HEK293 (cell line): ENCODE measurements around the gene UHRF2.

Source experiments
- CTCF ChIA-PET: fragments of 350-600 bp; formaldehyde crosslinking; extraction: SDS; loops from one replicate; lab custom pipeline; 2021; ENCODE audit warnings: antibody characterized with exemption; lab: Yijun Ruan, JAX
- POLR2A ChIA-PET: fragments of 300-600 bp; formaldehyde crosslinking; extraction: SDS; loops from one replicate; lab custom pipeline; 2020; ENCODE audit warnings: antibody characterized with exemption, inconsistent platforms; lab: Yijun Ruan, JAX
- H3K27ac ChIP-seq: fragments of 200-500 bp; sonication (Bioruptor generic); 2 replicates; pipeline ENCODE4 v1.5.1; 2014; ENCODE audit warnings: low read depth, low read length, control low read depth, inconsistent platforms; ENCODE audit errors: extremely low read depth
- H3K36me3 ChIP-seq, 2 experiments: fragments of 200-500 bp in 1 of 2; sonication (Bioruptor generic) in 1 of 2; 1 replicate in 1 of 2; 2 replicates in 1 of 2; pipeline ENCODE4 v1.5.1; 2014 to 2017; ENCODE audit warnings: inconsistent platforms in 2 of 2, low read length in 2 of 2; ENCODE audit not compliant: control insufficient read depth in 2 of 2, insufficient read depth in 1 of 2
- H3K4me1 ChIP-seq: fragments of 200-500 bp; sonication (Bioruptor generic); 2 replicates; pipeline ENCODE4 v1.5.1; 2014; ENCODE audit warnings: mild to moderate bottlenecking, low read length, inconsistent platforms; ENCODE audit not compliant: control insufficient read depth, insufficient read depth
- H3K4me3 ChIP-seq: 2 replicates; pipeline ENCODE4 v1.5.1; 2011; ENCODE audit warnings: low read depth, mild to moderate bottlenecking, control low read depth, low read length, moderate library complexity
- H3K9me3 ChIP-seq: fragments of 200-500 bp; sonication (Bioruptor generic); 2 replicates; pipeline ENCODE4 v1.5.1; 2014; ENCODE audit warnings: low read depth, low read length, inconsistent platforms; ENCODE audit not compliant: control insufficient read depth, insufficient read depth
- GLIS1 ChIP-seq: fragments of 450-650 bp; formaldehyde crosslinking; IDR thresholded peaks from 2 replicates; pipeline ENCODE4 v1.5.1; 2016; ENCODE audit warnings: missing biosample characterization, missing genetic modification characterization
- KLF1 ChIP-seq: fragments of 450-650 bp; formaldehyde crosslinking; IDR thresholded peaks from 2 replicates; pipeline ENCODE4 v1.5.1; 2016; ENCODE audit warnings: missing biosample characterization, missing genetic modification characterization
- SALL2 ChIP-seq: fragments of 450-650 bp; formaldehyde crosslinking; IDR thresholded peaks from 2 replicates; pipeline ENCODE4 v1.5.0; 2017; ENCODE audit warnings: missing biosample characterization, mild to moderate bottlenecking, missing genetic modification characterization, borderline replicate concordance
- ZBTB48 ChIP-seq: fragments of 450-650 bp; formaldehyde crosslinking; IDR thresholded peaks from 2 replicates; pipeline ENCODE4 v1.5.1; 2016; ENCODE audit warnings: missing biosample characterization, missing genetic modification characterization
- ZBTB8A ChIP-seq: fragments of 450-650 bp; formaldehyde crosslinking; IDR thresholded peaks from 2 replicates; pipeline ENCODE4 v1.5.1; 2016; ENCODE audit warnings: missing biosample characterization, missing genetic modification characterization
- ZFP37 ChIP-seq: fragments of 450-650 bp; formaldehyde crosslinking; IDR thresholded peaks from 2 replicates; pipeline ENCODE4 v1.5.1; 2016; ENCODE audit warnings: missing biosample characterization, missing genetic modification characterization
- ZNF292 ChIP-seq: fragments of 450-650 bp; formaldehyde crosslinking; IDR thresholded peaks from 2 replicates; pipeline ENCODE4 v1.5.1; 2016; ENCODE audit warnings: low read depth, missing biosample characterization, missing genetic modification characterization, borderline replicate concordance
- ZNF354C ChIP-seq: fragments of 450-650 bp; formaldehyde crosslinking; IDR thresholded peaks from 2 replicates; pipeline ENCODE4 v1.5.1; 2016; ENCODE audit warnings: missing biosample characterization, missing genetic modification characterization, low read depth, borderline replicate concordance
- ZNF610 ChIP-seq: fragments of 450-650 bp; formaldehyde crosslinking; IDR thresholded peaks from 2 replicates; pipeline ENCODE4 v1.5.1; 2016; ENCODE audit warnings: missing biosample characterization, missing genetic modification characterization, borderline replicate concordance
- ZNF654 ChIP-seq: fragments of 450-650 bp; formaldehyde crosslinking; IDR thresholded peaks from 2 replicates; pipeline ENCODE4 v1.5.1; 2016; ENCODE audit warnings: low read depth, missing biosample characterization, missing genetic modification characterization
- ZNF837 ChIP-seq: fragments of 450-650 bp; formaldehyde crosslinking; IDR thresholded peaks from 2 replicates; pipeline ENCODE4 v1.5.1; 2016; ENCODE audit warnings: missing biosample characterization, missing genetic modification characterization
- ZSCAN16 ChIP-seq: fragments of 450-650 bp; formaldehyde crosslinking; IDR thresholded peaks from 2 replicates; pipeline ENCODE4 v1.5.1; 2016; ENCODE audit warnings: missing biosample characterization, missing genetic modification characterization
- TF ChIP-seq, protein P1 (sequence below): fragments of 450-650 bp; formaldehyde crosslinking; IDR thresholded peaks from 2 replicates; pipeline ENCODE4 v1.5.1; 2016; ENCODE audit warnings: missing biosample characterization, missing genetic modification characterization
- TF ChIP-seq, protein P2 (sequence below): fragments of 450-650 bp; formaldehyde crosslinking; IDR thresholded peaks from 2 replicates; pipeline ENCODE4 v1.5.1; 2016; ENCODE audit warnings: missing biosample characterization, missing genetic modification characterization
- TF ChIP-seq, protein P3 (sequence below): fragments of 450-650 bp; formaldehyde crosslinking; IDR thresholded peaks from 2 replicates; pipeline ENCODE4 v1.5.1; 2016; ENCODE audit warnings: missing biosample characterization, missing genetic modification characterization
- TF ChIP-seq, protein P4 (sequence below): fragments of 450-650 bp; formaldehyde crosslinking; IDR thresholded peaks from 2 replicates; pipeline ENCODE4 v1.5.1; 2017; ENCODE audit warnings: missing biosample characterization, missing genetic modification characterization

UHRF2 gene

DNA sequence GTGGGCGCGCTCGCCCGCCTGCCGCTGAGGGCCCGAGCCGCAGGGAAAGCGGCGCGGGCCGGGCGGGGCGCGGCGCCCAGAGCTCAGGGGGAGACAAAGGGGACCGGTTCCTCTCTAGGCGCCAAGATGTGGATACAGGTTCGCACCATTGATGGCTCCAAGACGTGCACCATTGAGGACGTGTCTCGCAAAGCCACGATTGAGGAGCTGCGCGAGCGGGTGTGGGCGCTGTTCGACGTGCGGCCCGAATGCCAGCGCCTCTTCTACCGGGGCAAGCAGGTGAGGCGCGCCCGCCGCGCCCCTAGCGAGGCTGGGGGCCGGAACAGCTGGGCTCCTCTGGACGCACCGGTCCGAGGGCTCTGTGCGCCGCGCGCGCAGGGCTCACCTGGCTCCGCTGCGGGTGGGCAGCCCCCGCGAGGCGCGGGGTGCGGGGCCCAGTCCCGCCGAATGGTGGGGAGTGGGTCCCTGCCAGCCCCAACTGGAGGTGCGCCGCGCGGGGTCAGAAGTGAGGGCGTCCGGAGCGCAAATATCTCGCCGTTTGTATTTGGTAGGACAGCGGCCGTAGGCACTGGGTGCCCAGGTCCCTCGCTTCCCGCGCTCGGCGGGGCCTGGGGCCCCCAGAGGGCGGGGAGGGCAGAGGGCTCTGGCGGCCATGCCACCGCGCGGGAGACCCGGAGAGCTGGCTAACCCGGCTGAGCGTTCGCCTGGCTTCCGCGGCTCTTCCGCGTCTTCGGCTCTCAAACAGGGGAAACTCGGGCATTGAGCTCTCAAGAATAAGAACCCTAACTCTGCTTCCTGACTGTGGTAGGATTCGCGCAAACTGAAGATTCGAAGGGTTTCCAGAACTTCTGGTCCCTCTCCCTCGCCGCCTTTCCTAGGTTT lies 607 bp downstream of the UHRF2 start (continued):
- TF ChIP-seq, protein P1, sequence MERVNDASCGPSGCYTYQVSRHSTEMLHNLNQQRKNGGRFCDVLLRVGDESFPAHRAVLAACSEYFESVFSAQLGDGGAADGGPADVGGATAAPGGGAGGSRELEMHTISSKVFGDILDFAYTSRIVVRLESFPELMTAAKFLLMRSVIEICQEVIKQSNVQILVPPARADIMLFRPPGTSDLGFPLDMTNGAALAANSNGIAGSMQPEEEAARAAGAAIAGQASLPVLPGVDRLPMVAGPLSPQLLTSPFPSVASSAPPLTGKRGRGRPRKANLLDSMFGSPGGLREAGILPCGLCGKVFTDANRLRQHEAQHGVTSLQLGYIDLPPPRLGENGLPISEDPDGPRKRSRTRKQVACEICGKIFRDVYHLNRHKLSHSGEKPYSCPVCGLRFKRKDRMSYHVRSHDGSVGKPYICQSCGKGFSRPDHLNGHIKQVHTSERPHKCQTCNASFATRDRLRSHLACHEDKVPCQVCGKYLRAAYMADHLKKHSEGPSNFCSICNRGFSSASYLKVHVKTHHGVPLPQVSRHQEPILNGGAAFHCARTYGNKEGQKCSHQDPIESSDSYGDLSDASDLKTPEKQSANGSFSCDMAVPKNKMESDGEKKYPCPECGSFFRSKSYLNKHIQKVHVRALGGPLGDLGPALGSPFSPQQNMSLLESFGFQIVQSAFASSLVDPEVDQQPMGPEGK: 0 out of 2 replicates have a peak, but pooled peaks have one; percentile 56
- TF ChIP-seq, protein P2, sequence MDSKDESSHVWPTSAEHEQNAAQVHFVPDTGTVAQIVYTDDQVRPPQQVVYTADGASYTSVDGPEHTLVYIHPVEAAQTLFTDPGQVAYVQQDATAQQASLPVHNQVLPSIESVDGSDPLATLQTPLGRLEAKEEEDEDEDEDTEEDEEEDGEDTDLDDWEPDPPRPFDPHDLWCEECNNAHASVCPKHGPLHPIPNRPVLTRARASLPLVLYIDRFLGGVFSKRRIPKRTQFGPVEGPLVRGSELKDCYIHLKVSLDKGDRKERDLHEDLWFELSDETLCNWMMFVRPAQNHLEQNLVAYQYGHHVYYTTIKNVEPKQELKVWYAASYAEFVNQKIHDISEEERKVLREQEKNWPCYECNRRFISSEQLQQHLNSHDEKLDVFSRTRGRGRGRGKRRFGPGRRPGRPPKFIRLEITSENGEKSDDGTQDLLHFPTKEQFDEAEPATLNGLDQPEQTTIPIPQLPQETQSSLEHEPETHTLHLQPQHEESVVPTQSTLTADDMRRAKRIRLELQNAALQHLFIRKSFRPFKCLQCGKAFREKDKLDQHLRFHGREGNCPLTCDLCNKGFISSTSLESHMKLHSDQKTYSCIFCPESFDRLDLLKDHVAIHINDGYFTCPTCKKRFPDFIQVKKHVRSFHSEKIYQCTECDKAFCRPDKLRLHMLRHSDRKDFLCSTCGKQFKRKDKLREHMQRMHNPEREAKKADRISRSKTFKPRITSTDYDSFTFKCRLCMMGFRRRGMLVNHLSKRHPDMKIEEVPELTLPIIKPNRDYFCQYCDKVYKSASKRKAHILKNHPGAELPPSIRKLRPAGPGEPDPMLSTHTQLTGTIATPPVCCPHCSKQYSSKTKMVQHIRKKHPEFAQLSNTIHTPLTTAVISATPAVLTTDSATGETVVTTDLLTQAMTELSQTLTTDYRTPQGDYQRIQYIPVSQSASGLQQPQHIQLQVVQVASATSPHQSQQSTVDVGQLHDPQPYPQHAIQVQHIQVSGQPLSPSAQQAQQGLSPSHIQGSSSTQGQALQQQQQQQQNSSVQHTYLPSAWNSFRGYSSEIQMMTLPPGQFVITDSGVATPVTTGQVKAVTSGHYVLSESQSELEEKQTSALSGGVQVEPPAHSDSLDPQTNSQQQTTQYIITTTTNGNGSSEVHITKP (tag by site-specific recombination): no peak
- TF ChIP-seq ZBTB48: peak; percentile 49; the same call in 1 of the 2 replicates
- no peak for TF ChIP-seq ZNF292 (tag by site-specific recombination)
- peak; percentile 31; the same call in 1 of the 2 replicates for TF ChIP-seq GLIS1
- TF ChIP-seq ZNF654 (tag by site-specific recombination): no peak
- no peak for TF ChIP-seq ZNF837 (tag by site-specific recombination)
- no peak for TF ChIP-seq ZNF610 (tag by site-specific recombination)
- TF ChIP-seq, protein P3, sequence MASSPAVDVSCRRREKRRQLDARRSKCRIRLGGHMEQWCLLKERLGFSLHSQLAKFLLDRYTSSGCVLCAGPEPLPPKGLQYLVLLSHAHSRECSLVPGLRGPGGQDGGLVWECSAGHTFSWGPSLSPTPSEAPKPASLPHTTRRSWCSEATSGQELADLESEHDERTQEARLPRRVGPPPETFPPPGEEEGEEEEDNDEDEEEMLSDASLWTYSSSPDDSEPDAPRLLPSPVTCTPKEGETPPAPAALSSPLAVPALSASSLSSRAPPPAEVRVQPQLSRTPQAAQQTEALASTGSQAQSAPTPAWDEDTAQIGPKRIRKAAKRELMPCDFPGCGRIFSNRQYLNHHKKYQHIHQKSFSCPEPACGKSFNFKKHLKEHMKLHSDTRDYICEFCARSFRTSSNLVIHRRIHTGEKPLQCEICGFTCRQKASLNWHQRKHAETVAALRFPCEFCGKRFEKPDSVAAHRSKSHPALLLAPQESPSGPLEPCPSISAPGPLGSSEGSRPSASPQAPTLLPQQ (tag by site-specific recombination): 0 out of 2 replicates have a peak, but pooled peaks have one; percentile 12
- TF ChIP-seq ZNF354C (tag by site-specific recombination): no peak
- TF ChIP-seq ZBTB8A (tag by site-specific recombination): peak; percentile 64
- no peak for TF ChIP-seq ZSCAN16 (tag by site-specific recombination)
- TF ChIP-seq, protein P4, sequence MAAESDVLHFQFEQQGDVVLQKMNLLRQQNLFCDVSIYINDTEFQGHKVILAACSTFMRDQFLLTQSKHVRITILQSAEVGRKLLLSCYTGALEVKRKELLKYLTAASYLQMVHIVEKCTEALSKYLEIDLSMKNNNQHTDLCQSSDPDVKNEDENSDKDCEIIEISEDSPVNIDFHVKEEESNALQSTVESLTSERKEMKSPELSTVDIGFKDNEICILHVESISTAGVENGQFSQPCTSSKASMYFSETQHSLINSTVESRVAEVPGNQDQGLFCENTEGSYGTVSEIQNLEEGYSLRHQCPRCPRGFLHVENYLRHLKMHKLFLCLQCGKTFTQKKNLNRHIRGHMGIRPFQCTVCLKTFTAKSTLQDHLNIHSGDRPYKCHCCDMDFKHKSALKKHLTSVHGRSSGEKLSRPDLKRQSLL (tag by site-specific recombination): no peak
- TF ChIP-seq, all 188 proteins: peak for 13

DNA sequence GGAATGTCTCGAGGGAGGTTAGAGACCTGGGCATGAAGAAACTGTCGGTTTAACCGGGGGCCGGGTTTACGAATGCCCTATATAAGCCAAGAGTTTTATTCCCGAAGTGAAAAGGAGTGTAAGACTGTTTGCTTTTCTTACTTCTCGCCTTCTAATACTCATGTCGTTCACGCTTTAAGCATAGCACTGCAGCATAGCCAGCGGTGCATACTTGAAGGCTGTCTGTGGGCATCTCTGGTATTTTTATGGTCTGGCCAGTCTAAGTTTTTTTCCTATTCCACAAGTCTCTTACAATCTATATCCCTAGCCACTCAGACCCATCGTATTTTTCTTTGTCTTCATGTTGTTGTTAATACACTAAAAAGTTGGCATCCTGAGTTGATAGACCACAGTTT lies 1.2 kb downstream of the UHRF2 start:
- POLR2A ChIA-PET: interaction anchor here (0.5 to 2.3 kb wide), 6 partner anchors 8 to 406 kb away, joined by 3 to 11 read pairs (median 4); a partner anchor contains a TSS
- Histone ChIP-seq H3K4me1 (peaks cover 1% of the 10 kb centered on the region; the same call in 1 of the 2 replicates), H3K27ac (peak overlapping the region; percentile 92; the same call in 1 of the 2 replicates), H3K9me3 (no peaks in the 10 kb centered on the region), H3K36me3 (peaks cover 0 to 7% of the 10 kb centered on the region in 2 experiments; a peak in 2 of 3 replicates), H3K4me3 (peak overlapping the region; percentile 90)
- TF ChIP-seq ZFP37 (tag by site-specific recombination) (no peak), KLF1 (tag by site-specific recombination) (no peak), SALL2 (no peak)
- CTCF ChIA-PET: interaction anchor here (0.6 to 1.1 kb wide), 3 partner anchors 29 to 114 kb away, joined by 3 to 5 read pairs (median 3); no protein-coding TSS in a partner anchor
